AG04449 (cell line): ENCODE data around the gene TBCEL.

Experiments used
- CTCF ChIA-PET: fragments of 350-600 bp; formaldehyde crosslinking; extraction: SDS; loops from one replicate; lab custom pipeline; 2021; ENCODE audit warnings: antibody characterized with exemption; lab: Yijun Ruan, JAX
- POLR2A ChIA-PET: fragments of 400-600, 350-600 bp; formaldehyde crosslinking; extraction: SDS; loops from one replicate; lab custom pipeline; 2020; ENCODE audit warnings: antibody characterized with exemption, inconsistent platforms; lab: Yijun Ruan, JAX
- DNase-seq: peaks from one replicate; pipeline ENCODE4 v3.0.0-alpha.2; 2010; ENCODE audit warnings: low read depth, low spot score
- H3K4me3 ChIP-seq: 2 replicates; pipeline ENCODE4 v1.5.1; 2011; ENCODE audit warnings: low read depth, mild to moderate bottlenecking, control low read depth, low read length
- CTCF ChIP-seq: IDR thresholded peaks from one replicate; pipeline ENCODE4 v1.5.1; 2011; ENCODE audit warnings: mild to moderate bottlenecking, moderate library complexity, low read length, control low read depth, inconsistent platforms; ENCODE audit not compliant: insufficient read depth; ENCODE audit errors: missing control alignments

Gene TBCEL

GRCh38 chr11:121032546-121032945, 8.6 kb downstream of the TBCEL start:
- ChIA-PET POLR2A (no interaction called here), CTCF (interaction anchor here (1.1 kb wide), 1 partner anchor 162 kb away, joined by 3 read pairs; no protein-coding TSS in a partner anchor)
- H3K4me3 ChIP-seq = no peak overlapping the region
- no peak for TF ChIP-seq CTCF
- DNase-seq = no peak

GRCh38 chr11:121033635-121034034, 9.7 kb downstream of the TBCEL start:
- DNase-seq = no peak
- ChIA-PET POLR2A (no interaction called here), CTCF (interaction anchor here (0.8 kb wide), 1 partner anchor 12 kb away, joined by 4 read pairs; no protein-coding TSS in a partner anchor)
- H3K4me3 ChIP-seq = no peak overlapping the region
- TF ChIP-seq CTCF = no peak

- POLR2A ChIA-PET = interaction anchor here (0.9 kb wide), 1 partner anchor 11 kb away, joined by 3 read pairs; the partner anchor contains the start of gene TBCEL
Observed at GRCh38 chr11:121035169-121035755, 11.4 kb downstream of the TBCEL start.

GRCh38 chr11:121035780-121036179, 11.9 kb downstream of the TBCEL start:
- TF ChIP-seq CTCF = no peak
- no peak for DNase-seq
- CTCF ChIA-PET = no interaction called here
- POLR2A ChIA-PET = interaction anchor here (0.9 kb wide), 1 partner anchor 12 kb away, joined by 3 read pairs; the partner anchor contains the start of gene TBCEL
- H3K4me3 ChIP-seq = no peak overlapping the region

More at GRCh38 chr11:121035169-121035755, 11.4 kb downstream of the TBCEL start:
- no peak for DNase-seq
- CTCF ChIA-PET = interaction anchor here (1.0 kb wide), 1 partner anchor 107 kb away, joined by 4 read pairs; no protein-coding TSS in a partner anchor
- TF ChIP-seq CTCF = no peak
- no peak overlapping the region for H3K4me3 ChIP-seq

GRCh38 chr11:121037016-121037415, 13.1 kb downstream of the TBCEL start:
- no peak overlapping the region for H3K4me3 ChIP-seq
- CTCF ChIA-PET = no interaction called here
- POLR2A ChIA-PET = no interaction called here
- no peak for DNase-seq
- no peak for TF ChIP-seq CTCF

GRCh38 chr11:121038648-121039409, 14.9 kb downstream of the TBCEL start:
- no peak for DNase-seq
- ChIA-PET POLR2A (no interaction called here), CTCF (no interaction called here)
- H3K4me3 ChIP-seq = no peak overlapping the region
- TF ChIP-seq CTCF = no peak
